GM12872 (cell line): ENCODE results near the gene KLF18.

Experiments
- TF ChIP-seq, protein P1 (sequence below): IDR thresholded peaks from 3 replicates; pipeline ENCODE4 v1.5.1; 2011; ENCODE audit warnings: low read depth, mild to moderate bottlenecking, low read length, moderate library complexity; ENCODE audit not compliant: insufficient read depth

The KLF18 gene

DNA sequence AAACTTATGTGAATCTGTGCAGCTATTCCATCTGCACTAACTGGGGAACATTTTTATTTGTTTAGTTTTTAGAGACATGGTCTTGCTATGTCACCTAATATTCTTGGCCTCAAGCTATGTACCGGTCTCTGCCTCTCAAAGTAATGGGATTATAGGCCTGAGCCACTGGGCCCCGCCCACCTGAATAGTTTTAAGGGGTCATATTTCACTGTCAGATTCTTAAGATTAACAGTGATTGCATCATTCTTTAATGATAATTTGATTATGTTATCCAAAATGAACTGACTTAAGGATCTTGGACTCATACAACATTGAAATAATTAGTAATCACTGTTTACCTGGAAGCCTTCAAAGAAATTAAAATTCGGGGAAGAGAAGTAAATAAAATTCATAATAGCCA lies 12.6 kb upstream of the KLF18 start:
- TF ChIP-seq, protein P1, sequence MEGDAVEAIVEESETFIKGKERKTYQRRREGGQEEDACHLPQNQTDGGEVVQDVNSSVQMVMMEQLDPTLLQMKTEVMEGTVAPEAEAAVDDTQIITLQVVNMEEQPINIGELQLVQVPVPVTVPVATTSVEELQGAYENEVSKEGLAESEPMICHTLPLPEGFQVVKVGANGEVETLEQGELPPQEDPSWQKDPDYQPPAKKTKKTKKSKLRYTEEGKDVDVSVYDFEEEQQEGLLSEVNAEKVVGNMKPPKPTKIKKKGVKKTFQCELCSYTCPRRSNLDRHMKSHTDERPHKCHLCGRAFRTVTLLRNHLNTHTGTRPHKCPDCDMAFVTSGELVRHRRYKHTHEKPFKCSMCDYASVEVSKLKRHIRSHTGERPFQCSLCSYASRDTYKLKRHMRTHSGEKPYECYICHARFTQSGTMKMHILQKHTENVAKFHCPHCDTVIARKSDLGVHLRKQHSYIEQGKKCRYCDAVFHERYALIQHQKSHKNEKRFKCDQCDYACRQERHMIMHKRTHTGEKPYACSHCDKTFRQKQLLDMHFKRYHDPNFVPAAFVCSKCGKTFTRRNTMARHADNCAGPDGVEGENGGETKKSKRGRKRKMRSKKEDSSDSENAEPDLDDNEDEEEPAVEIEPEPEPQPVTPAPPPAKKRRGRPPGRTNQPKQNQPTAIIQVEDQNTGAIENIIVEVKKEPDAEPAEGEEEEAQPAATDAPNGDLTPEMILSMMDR, result no peak

DNA sequence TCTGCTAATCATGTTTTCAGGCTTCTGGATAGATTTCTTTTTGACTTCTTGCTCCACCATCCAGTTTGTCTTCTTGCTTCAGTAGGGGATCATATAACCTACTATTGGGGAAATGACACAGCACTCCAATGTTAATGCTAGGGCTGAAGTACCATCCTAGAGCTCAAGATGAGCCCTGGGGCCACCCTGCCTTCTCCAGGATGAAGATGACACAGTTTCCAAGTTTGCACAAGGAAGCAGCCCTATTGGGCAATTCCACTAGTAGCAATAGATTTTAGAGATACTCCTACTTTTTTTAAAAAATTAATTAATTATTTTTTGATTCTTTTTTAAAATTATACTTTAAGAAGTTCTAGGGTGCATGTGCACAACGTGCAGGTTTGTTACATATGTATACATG lies 11.3 kb upstream of the KLF18 start:
- TF ChIP-seq, protein P1, result no peak

DNA sequence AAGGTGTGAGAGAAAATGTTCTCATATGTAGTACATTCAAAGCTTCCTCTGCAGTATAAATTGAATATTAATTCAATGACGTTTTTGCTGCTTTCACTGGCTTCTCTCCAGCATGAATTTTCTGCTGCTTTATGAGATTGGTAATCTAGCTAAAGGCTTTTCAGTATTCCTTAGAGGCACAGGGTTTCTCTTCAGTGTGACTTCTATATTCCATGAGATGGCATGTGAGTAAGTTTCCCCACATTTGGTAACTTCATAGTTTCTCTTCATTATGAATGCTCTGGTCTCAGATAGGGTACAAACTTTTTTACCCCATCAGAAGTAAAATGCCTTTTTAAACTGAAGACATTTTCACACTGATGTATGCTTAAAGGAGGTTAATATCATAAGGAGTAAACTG lies 10.4 kb upstream of the KLF18 start:
- TF ChIP-seq, protein P1, result no peak

DNA sequence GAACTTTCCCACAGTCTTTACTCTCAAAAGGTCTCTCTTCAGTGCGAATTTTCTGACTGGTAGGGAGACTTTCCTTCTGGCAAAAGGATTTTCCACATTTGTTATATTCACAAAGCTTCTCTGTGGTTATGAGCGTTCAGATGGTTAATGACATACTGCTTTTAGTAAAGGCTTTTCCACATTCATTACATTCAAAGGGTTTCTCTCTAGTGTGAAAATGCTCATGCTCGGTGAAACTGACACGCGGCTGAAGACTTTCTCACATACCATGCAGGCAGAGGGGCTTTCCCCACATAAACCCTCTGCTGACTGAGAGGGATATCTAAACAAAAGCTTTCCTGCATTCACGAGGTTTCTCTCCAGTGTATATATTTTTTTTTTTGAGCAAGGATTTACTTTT lies 9.9 kb upstream of the KLF18 start:
- TF ChIP-seq, protein P1, result no peak

DNA sequence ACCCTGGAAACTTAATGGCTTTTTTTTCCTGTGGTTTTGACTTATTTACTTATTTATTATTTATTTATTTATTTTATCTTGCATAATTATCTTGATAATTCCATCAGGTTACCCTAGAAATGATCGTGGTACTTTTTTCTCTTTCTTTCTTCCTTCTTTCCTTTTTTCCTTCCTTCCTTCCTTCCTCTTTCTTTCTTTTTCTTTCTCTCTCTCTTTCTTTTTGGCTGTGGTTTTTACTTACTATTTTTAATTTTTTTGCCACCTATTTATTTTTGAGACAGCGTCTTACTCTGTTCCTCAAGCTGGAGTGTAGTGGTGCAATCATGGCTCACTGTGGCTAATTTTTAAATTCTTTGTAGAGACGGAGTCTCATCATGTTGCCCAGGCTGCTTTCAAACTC lies 6.2 kb upstream of the KLF18 start:
- TF ChIP-seq, protein P1, result no peak

DNA sequence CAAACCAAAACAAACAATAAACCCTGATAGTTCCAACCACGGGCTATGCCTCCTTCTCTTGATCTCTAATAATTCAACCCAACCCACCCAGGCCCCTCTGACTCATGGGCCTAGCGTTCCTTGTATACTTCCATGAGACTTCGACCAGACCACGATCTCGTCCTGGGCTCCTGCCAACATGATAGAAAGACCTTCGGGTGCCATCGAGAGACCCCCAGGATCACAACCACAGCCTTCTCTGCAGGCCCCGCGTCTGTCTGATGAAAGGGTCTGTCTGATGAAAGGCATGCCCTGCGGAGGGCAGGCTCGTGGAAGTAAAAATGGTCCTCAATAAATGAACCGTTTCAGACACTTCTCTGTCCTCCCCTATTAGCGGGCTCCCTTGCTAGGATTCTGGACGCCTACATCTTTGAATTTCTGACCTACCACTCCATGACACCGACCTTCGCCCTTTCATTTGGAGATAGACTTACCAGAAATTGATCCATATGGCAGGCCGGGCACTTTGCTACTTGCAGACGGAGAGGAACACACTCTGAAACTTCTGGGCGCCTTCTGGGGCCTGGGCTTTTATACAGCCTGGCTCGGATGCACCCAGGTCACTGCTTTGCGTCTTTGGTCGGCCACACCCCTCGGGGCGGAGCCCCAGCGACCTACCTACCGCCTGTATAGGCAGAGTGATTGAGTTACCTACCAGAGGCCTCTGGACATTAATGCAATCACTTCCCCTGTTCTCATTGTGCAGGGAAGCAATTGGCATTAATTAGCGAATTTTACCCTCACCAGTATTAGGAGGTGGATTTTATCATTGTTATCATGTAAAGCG lies 5.3 kb upstream of the KLF18 start:
- TF ChIP-seq, protein P1, result no peak

DNA sequence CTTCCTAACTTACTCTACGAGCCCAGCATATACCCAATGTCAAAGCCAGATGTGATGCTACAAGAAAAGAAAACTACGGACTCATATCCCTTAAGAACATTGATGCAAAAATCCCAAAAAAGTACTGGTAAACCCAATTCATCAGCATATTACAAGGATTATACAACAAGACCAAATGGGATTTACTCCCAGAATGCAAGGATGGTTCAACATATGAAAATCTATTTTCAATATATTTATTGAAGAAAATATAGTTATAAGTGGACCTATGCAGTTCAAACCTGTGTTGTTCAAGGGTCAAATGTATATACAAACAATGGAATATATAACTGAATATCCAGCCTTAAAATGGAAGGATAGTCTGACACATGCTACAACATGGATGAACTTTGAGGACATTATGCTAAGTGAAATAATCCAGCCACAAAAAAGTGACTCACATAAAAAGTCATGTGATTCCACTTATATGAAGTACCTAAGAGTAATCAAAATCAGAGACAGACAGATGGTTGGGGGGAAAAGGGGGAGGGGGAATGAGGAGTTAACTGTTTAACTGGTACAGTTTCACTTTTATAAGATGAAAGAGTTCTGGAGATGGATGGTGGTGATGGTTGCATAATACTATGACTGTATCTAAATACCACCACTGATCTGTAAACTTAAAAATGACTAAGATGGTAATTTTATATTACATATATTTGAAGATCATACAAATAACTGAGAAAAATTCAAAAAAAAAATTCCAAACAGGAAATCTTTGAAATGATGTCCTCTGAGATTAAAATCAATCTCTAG lies 3.7 kb upstream of the KLF18 start:
- TF ChIP-seq, protein P1, result no peak
